Measurements from ENCODE around the gene ANP32E.

- no peak for TF ChIP-seq CTCF (IDR thresholded peaks at IDR 0.05; ENCODE audit: insufficient read depth, low read depth, low read length)
- no peak for TF ChIP-seq EZH2 (IDR thresholded peaks at IDR 0.05; ENCODE audit: insufficient read depth, low read length)
These were observed 32.4 kb upstream of the ANP32E start for GRCh38 chr1:150268340-150268704.
